ENCODE results near the gene PALLD.

The PALLD gene

DNA sequence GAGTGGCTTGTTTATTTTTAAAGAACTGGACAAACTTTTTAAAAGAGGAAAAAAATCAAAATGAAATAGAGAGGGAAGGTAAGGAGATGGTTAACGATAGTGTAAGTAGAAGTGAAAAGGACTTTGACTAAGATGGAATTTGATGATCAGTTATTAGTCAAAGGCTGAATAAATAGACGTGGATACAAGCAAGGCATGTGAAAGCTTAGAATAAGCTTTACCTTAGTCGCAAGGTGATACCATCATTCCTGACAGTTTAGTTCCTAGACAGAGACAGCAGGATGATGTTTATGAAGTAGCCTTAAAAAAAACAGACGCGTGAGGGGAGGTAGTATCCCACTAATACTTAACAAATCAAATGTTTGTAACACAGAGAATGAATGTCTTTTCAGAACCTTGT lies 97.3 kb downstream of the PALLD start:
- no peak for DNase-seq

DNA sequence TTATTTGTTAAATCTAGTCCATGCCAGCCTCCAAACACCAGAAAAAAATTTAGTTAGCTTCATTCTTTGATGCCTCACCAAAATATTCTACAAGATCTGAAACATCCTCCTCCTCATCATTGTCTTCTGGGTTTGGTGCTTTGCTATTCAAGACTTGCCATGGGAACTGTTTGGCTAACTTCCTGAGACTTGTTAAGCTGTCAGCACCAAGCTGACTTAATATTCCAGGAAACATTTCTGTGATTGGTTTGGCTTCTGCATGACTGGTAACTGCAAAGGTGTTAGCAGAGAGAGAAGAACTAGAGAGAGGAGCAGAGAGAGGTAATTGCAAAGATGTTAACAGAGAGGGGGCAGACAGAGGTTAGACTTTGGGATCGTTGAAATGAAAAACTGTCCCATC lies 101.3 kb downstream of the PALLD start:
- no peak for DNase-seq

DNA sequence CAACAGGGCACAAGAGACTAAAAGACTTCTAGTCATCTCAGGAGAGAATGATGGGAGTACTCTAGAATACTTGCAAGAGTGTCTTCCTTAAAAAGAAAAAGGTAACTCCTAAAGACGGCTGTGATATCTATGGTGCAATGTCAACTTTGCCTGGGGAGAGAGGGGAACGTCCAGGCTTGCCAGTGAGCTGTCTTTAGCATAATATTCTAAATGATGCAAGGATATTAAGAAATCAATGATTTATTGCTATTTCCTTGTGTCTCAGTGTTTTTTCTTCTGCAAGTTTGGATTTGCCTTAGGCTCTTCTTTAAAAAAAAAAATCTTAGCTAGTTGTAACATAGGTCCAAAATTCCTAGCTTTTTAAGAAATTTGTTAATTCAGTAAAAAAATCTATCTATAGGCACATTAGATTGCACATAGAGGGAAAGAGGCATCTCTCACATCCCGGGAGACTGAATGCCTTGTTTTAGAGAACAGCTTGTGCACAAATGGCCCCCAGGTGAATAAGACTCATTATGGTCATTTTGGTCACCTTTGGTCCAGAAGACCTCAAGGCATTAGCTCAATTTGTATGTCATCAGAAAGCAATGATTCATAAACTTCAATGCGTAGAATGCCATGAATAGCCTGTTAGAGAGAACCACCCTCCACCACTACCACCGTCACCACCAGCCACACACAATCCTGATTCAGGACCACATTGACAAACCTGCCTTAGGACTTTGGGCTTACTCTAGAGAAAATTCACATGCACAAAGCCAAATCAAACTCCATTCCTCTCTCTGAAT lies 104.1 kb downstream of the PALLD start:
- DNase-seq, result no peak

DNA sequence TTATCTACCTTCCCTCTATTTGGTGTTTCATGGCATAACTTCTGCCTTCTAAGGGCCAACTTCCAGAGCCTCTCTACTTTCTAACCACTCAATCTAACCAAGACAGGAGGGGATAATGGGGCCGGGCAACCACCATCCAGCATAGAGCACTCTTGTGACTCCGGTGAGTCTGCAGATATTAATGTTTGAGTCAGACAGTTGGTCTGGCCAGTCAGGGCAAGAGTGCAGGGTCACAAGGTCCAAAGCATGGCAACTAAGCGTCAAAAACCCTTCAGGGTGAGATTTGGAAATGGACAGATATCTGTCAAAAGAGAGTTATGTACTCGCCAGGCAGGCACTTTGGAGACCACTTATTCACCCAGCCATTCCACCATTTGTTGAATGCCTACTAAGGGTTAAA lies 105.0 kb downstream of the PALLD start:
- DNase-seq, result no peak

DNA sequence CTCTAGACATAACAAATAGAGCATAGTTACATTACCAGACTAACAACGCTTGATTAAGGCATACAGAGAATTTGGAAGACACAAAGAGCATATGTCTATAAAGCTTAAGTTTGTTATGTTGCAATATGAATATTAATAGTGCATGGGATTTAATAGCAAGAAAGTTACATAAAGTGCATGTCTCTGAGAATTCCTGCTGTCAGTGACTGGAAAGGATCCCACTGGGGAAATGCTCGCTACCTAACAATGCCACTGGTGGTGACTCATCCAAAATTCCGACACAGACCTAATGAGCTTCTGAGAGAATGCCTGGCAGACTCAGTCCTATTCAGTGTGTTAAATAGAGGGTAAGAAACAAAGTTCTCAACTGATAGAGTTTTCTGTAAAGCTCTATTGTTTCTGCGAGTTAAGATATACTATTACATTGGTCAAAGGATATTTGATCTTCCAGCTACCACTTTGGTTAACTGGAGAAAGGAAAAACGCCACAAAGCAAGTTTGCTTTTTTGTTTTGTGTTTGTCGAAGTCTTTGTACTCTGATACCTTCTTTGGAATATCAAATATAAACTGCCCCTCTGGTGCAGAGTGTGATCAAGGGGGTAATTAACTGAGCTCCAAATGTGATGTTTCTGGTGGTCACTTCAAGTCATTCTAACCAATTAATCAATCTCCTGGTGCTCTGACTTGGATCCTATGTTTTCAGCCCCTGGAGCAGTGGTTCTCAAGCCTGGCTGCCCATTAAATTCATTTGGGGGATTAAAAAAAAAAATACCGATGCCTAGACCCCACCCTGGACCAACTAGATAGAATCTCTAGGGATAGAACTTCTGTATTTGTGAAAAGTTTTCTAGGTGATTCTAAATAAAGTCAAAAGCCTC lies 107.9 kb downstream of the PALLD start:
- no peak for DNase-seq

DNA sequence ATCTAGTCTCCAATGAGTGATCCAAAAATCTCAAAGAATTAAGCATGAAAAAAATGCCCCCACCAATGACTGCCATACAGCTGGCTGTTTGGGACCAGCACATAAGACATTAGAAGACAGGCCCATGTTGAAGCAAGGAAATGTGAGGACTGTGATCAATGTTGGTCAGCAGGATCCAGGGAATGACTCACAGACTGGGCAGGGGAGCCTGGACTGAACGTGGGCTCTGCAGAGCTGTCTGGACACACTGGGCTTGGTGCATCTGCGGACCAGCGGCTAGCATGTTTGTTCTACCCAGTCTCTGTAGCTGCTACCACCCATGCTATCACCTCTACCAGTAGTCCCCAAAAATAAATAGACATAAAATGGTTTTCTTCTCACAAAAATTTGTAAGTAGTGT lies 108.6 kb downstream of the PALLD start:
- DNase-seq, result no peak

DNA sequence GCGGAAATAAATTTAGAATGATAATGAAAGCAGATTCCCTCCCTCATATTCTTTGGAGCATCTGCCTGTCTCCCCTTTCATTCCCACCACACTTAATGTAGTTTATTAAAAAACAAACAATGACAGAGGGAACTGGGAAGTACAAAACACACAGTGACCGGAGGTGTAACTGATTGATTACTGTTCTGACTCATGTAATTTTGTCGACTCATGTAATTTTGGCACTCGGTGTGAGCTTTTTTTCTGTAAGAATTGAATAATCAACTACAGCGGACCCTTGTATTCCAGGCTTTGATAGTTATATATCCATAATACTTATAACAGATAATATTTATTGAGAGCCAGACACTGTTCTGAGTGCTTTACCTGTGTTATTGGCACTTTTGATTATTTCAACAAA lies 110.4 kb downstream of the PALLD start:
- DNase-seq, result no peak

DNA sequence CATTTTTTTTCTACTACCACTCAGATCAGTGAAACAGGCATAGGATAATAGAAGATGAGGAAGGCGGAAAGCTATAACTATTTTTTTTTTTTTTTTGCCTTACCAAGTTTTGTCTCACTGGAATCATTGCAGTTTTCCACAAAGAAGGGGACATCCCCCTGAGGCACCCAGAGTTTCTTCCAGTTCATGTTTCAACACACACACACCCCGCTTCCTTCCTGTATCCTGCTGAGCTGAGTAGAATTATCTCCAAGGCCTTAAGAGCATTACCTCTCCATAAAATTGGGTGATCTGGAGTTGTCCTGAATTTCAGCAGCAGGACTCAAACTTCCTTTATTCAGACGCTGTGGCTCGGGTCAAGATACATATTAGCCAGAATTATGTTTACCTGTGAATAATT lies 111.9 kb downstream of the PALLD start:
- DNase-seq, result no peak

DNA sequence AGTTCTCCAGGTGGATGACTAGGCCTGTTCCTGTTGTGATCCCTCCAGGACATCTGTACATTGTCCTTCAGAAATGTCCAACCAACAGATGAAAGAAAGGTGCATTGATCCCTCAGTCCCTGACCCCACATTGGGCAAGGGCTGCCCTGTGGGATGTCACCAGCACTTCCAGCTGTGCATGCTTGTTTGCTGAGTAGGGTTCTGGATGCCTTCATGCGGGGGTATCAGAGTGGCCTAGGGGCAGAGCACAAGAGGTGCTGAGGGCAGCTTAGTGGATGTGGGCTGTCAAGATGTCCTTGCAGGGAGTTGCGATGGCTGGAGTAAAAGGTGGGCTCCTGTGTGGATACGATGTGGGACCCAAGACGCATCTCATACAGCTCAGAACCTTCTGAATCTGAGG lies 112.5 kb downstream of the PALLD start:
- DNase-seq, result no peak

DNA sequence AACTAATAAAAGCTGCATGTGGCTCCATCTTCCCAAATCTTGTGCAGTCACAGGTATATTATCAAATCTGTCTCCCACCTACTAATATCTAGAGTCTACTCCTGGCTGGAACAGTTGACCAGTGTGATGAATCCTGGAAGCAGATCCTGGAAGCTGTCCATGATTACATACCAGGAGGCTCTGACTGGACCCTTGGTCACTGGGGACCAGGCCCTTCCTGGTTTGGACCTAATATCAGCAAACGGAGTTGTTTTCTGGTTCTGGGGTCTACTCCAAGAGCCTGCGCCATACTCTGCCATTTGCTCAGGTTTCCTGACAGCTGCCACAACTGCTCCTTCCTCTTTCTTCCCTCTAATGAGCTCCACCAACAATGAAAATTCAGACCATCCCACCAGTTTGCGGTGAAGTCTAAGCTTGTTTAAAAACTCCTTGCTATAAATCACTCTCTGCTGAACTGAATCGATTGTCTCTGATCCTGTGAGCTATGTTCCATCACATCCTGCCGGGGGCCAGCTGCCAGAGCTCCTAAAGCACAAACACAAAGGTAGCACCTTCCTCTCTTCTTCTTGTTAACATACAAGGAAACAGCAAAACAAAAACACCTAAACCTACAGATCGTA lies 114.2 kb downstream of the PALLD start:
- DNase-seq, result no peak

DNA sequence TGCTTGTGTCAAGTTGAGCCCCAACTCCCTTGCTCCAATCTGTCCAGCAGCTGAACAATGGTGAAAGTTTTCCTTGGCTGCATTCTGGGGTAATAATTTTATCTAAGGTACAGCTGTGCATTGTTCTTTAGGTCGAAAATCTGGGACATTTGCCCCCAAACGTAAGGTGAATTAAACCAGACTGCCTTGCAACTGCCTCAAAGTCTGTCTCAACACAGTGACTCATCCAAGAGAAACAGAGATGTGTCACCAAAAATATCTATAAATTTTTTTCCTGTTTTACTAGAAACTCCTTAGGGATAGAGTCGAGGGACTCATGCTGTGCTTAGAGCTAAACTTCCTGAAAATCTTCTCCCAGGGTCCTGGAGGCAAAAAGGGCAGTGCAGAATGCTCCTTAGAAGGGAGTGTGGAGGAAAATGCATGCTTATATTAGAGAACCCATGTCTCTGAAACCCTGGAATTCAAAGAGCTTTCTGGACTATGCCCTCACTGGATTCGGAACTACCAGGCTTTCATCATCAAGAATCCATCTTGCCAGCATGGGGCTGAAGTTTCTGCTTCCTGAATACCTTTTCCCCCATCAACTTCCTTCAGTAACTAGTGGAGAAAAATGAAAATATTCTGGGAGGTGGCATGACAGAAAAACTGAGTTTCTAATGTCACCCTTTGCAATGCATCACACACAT lies 115.7 kb downstream of the PALLD start:
- DNase-seq, result no peak

DNA sequence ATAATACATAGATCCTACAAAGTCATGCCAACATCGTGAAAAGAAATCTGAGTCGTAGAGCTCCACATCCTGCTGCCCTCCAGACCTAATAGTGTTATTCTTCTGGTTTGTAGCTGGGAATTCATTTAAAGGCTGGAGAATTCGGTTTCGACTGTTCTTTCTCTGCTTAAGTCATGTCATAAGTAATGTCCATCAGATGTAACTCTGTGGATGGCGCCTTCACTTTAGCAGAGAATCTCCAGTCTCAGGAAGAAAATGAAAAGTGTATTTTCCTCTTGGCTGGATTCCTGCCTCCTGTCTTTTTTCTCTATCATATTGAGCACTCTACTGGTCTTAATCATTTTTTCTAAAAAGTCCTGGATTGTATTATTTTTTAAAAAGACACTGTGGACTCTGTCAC lies 117.0 kb downstream of the PALLD start:
- no peak for DNase-seq

DNA sequence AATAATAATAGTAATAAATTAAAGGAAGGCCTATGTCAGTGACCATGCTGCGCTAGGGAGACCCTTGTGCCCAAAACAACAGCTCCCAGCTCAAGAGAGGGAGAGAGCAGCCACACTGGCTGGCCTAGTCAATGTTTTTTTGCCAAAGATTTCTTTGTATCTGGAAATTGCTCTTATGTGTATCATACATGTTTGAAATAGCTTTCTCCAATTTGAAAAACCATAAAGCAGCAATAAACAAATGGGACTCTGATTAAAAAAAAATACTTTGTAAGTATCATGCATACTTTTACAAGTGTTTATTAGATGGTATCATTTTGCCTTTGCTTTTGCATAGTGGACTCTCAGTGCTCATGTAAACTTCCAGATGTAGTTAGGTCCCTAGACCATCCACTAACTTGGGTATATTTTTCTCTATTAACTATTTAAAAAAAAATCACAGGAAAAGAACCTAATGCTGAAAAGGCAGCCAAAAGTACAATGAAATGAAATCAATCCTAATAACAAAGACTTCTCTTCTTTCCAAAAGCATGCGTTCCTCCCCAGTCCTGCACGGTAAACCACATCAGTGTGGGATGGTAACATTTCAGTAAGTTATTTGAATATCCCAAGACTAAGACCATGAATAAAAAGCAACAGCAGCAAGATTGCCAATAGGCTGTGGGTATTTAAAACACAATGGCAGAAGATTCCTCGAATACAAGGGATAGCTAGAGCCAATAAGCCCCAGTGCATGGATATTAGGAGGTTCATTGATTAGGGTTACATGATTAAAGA lies 117.6 kb downstream of the PALLD start:
- no peak for DNase-seq

DNA sequence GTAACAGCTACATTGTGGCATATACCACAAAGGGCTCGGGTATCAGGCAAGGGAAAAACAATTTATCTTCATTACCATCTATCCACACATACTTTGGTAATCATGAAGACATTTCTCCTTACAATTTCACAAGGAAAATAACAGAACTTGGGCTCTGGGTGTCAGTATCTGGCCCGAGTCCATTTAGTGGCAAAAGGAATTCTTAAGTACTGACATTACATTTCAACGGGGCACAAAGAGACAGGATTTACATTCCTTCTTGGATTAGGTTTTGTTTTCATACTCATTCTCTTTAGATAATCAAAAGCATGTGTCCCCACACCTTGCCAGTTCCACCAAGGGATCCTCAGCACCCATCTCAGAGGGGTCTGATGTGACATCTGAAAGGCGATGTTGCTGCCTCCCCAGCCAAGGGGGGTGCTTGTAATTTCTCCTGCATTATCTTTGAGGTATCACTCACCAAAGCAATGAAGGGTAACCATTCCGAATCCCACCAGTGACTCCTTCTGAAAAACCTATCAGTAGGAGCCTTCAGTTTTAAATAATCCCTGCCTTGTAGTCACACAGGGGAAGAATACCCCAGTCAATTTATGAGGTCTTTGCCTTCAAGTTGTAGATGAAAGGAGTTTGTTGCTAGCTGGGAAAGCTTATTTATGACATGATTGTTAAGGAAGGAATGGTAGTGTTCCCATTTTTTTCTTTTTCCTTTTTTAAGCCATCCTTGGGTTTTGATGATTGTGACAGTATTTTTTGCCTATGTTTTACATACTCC lies 118.6 kb downstream of the PALLD start:
- no peak for DNase-seq

DNA sequence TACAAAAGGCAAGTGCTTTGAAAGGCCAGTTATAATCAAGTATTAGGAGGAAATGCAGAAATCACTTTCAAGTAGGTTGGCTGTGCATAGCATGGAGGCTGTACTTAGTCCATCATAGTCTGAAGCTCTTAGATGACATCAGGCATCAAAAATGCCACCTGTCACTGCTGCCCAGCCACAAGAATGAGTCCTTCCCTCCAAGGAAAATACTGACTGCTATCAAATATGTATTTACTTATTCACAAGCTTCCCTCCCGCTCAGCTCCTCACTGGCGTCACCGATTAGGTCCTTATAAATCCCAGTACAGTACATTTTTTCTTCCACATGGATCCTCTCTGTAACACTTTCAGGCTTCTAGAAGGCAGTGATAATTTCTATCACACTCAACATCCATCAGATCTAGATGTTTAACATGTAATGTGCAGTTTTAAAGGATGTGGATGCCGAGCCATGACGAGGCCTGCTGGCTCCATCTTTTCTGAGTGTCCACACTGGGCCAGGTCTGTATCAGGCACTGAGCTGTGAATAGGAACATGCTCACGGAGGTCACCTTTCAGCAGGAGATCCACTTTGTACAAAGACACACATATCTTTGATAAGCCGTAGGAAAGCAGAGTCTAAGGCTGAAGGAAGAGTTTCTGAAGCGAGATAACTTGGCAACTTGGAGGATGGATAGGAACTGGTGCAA lies 121.9 kb downstream of the PALLD start:
- DNase-seq, result no peak

DNA sequence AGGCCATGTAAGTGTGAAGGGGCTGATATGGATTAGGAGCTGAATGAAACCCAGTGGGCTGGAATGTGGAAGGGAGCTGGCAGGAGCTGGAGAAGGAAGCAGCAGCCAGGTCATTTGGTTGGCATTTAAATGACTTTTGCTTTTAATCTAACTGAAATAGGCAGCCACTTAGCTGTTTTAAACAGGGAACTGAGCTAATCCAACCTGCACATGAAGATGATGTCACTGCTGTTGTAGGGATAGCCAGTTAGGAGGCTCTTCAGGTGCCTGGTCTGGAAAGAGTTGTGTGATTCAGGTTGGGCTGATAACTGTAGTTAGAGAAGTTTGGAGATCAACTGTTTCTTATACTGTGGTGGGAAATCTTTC lies 122.4 kb downstream of the PALLD start:
- no peak for DNase-seq

DNA sequence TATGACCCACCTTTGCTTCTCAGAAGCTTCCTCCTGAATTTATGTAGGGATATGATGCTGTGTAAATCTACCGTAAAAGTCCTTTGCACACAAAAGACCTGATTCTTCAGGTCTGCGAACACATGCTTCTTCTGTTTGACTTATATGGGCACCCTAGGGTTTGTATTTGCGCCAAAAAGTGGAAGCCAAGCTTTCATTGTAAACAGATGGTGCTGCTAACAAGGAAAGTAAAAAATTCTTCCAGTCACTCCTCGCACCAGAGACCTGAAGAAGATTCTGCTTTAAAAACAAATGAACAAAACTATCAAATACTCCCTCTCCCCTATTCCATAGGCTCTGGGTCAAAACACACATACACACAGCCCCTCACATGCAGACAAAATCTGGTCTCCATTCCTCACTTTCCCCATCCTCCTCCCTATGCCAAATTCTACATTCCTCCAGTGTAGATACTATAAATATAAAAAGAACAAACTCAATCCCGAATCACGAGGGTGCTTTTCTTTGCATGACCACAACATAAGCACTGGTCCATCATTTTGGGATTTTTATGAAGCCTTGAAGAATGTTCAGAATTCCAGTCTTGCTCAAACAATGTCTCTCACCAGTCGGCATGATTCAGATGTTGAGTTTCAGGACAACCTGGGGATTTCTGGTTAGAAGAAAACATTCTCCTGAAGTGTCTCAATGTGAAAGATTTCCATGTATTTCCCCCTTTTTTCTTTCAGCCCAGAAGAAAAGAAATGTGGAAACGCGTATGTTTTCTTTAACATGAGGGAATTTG lies 125.1 kb downstream of the PALLD start:
- DNase-seq, result no peak

DNA sequence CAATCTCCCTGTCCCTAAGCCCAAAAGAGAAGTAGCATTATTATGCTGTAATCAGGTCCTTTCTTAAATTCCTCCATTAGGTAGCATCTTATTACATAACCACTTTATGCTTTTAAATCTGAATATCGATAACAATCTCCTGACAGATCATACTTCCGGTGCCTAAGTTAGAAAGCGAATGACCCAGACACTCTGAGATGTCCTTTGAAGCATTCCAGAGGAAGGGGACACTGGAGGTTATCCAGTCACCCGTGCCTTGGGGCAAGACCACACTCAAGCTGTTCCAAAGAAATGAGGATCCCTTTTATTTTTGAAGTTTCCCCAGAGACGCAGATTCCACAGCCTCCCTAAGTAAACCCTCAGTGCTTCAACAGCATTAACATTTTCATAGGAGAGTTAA lies 125.7 kb downstream of the PALLD start:
- no peak for DNase-seq

DNA sequence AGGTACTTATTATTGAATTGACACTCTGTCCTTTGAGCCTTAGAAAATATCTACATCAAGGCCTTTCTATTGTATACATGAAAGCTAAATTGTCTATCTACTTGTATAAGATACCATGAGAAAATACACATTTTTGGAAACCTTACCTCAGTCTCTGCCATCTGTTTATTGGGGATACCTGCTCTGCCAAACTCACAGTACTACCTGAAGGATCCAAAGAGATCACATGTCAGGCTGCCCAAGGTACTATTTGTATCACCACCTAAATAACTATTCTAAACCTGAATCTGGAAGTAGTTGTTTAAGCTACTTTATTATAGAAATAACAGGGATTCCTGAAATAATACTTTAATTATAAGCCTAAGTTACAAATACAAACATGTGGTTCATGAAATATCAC lies 126.2 kb downstream of the PALLD start:
- no peak for DNase-seq

DNA sequence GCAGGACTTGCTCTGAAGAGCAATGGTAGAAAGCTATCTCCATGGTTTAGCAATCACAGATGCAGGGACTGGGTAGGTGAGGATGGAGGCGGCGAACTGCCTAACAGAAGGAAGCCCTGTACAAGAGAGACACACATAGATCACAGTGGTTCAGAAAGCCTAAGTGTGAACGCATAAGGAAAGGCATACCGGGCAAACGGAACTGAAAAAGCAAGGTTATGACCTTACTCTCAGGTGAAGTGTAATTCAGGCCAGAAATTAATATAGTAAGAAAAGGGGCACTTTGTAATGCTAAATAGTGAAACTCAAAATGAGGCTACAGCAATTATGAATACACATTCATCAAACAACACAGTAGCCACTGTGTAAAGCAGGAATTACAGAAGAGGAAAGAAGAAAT lies 126.6 kb downstream of the PALLD start:
- DNase-seq, result no peak
